Measurements from ENCODE around the gene PDCD1. TPM values are rescaled to one million over a fixed set of nuclear protein-coding genes. Genes with fewer than 3 reads are reported as not detected.
"Not testable (repeated sequence)": the region's sequence is repeated elsewhere in the genome, so short reads cannot be mapped to it uniquely, and the experiment has no call there.

The PDCD1 gene
- polyA plus RNA-seq, 1 donor = 0.31 TPM

DNA sequence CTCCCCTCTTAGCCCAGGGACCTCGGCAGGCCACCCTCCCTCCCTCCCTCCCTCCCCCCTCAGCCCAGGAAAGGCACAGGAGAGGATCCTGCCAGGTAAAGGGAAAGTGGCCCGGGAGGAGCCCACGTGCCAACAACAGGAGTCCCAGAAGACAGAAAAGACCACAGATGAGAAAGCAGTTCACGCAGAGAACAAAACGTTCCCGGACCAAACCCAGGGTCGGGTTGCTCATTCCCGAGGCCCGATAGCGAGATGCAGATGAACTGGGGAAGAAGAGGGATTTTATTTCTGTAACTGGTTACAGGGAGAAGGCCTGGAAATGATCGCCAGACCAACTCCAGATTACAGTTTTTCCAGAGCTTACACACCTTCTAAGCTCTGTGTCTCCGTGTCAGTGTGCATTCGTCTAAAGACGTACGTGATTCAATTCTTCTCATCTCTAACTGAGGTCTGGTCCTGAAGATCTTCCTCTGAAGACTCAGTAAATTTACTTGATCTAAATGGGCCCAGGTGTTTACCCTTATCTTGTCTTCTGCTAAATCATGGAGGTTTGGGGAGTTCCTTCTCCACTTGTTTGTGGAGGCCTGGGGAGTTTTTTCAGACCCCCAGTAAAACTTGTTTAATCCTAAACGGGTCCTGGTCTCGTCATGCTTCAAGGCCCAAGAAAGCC, 50.5 kb downstream of the PDCD1 start:
- Histone ChIP-seq H3K9me3 (ENCODE audit: control insufficient read depth, low read depth, low read length) (peaks cover 4% of the 10 kb centered on the region), H3K27me3 (ENCODE audit: control insufficient read depth, insufficient read depth, low read length) (peaks cover 16% of the 10 kb centered on the region), H3K27ac (ENCODE audit: low read length) (no peak overlapping the region), H3K4me1 (ENCODE audit: control insufficient read depth, insufficient read depth, low read length) (peaks cover 8% of the 10 kb centered on the region), H3K36me3 (ENCODE audit: control insufficient read depth, insufficient read depth, low read length) (no peaks in the 10 kb centered on the region), H3K4me3 (ENCODE audit: low read length) (no peak overlapping the region)
- no CpG with 5 or more reads among the region's 17 CpGs for WGBS (ENCODE audit: insufficient coverage, low lambda C conversion rate)
- DNase-seq = no peak

DNA sequence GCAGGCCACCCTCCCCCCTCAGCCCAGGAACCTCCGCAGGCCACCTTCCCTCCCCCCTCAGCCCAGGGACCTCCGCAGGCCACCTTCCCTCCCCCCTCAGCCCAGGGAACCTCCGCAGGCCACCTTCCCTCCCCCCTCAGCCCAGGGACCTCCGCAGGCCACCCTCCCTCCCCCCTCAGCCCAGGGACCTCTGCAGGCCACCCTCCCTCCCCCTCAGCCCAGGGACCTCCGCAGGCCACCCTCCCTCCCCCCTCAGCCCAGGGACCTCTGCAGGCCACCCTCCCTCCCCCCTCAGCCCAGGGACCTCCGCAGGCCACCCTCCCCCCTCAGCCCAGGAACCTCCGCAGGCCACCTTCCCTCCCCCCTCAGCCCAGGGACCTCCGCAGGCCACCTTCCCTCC, 52.5 kb downstream of the PDCD1 start:
- WGBS (ENCODE audit: insufficient coverage, low lambda C conversion rate) = no CpG with 5 or more reads among the region's 8 CpGs
- not testable (repeated sequence) for H3K4me3 ChIP-seq (ENCODE audit: low read length); DNase-seq; H3K27ac ChIP-seq (ENCODE audit: low read length); H3K36me3 ChIP-seq (ENCODE audit: control insufficient read depth, insufficient read depth, low read length); H3K4me1 ChIP-seq (ENCODE audit: control insufficient read depth, insufficient read depth, low read length); H3K9me3 ChIP-seq (ENCODE audit: control insufficient read depth, low read depth, low read length)
- peaks cover 26% of the 10 kb centered on the region for H3K27me3 ChIP-seq (ENCODE audit: control insufficient read depth, insufficient read depth, low read length)

DNA sequence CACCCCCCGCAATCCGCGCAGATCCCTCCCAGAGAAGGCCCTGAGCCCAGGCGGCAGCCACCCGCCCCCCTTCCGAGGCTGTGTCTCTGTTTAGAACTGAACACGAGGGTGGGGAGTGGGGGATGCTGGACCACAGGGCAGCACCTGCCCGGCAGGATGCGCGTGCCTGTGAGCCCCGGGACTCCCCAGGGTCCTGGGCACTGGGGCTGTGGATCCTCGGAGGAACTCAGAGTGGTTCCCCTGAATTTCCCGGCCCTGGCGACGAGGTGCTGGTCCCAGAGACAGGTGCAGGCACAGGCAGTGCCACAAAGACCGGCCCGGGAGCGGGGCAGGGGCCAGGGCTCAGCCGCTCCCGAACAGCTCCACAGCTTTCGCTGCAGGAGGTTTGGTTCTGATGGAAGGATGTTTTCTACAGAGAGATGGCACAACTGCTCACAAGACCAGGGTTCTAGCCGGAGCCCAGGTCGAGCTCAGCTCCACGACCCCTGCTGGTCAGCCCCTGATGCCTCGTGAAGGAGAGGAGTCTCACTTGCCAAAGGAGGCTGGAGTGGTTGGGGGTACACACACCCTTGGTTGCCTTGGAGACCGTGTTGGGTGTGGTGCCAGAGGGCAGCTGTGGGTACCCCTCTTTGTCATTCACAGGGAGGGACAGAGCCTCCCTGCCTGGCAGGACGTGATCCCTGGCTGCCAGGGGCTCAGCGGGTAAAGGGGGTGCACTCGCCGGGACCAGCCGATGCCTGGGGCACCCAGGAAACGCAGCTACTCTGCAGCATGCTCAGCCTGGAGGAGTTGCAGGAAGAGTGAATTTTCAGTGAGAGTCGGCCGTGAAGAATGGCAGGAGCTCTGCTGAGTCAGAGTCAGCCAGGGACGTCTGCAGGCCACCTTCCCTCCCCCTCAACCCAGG, 54.1 kb downstream of the PDCD1 start:
- WGBS (ENCODE audit: insufficient coverage, low lambda C conversion rate) = no CpG with 5 or more reads among the region's 35 CpGs
- DNase-seq = no peak
- no peak overlapping the region for H3K27ac ChIP-seq (ENCODE audit: low read length)
- no peaks in the 10 kb centered on the region for H3K36me3 ChIP-seq (ENCODE audit: control insufficient read depth, insufficient read depth, low read length)
- H3K27me3 ChIP-seq (ENCODE audit: control insufficient read depth, insufficient read depth, low read length) = peaks cover 26% of the 10 kb centered on the region
- peaks cover 4% of the 10 kb centered on the region for H3K9me3 ChIP-seq (ENCODE audit: control insufficient read depth, low read depth, low read length)
- H3K4me3 ChIP-seq (ENCODE audit: low read length) = no peak overlapping the region
- H3K4me1 ChIP-seq (ENCODE audit: control insufficient read depth, insufficient read depth, low read length) = peaks cover 6% of the 10 kb centered on the region

DNA sequence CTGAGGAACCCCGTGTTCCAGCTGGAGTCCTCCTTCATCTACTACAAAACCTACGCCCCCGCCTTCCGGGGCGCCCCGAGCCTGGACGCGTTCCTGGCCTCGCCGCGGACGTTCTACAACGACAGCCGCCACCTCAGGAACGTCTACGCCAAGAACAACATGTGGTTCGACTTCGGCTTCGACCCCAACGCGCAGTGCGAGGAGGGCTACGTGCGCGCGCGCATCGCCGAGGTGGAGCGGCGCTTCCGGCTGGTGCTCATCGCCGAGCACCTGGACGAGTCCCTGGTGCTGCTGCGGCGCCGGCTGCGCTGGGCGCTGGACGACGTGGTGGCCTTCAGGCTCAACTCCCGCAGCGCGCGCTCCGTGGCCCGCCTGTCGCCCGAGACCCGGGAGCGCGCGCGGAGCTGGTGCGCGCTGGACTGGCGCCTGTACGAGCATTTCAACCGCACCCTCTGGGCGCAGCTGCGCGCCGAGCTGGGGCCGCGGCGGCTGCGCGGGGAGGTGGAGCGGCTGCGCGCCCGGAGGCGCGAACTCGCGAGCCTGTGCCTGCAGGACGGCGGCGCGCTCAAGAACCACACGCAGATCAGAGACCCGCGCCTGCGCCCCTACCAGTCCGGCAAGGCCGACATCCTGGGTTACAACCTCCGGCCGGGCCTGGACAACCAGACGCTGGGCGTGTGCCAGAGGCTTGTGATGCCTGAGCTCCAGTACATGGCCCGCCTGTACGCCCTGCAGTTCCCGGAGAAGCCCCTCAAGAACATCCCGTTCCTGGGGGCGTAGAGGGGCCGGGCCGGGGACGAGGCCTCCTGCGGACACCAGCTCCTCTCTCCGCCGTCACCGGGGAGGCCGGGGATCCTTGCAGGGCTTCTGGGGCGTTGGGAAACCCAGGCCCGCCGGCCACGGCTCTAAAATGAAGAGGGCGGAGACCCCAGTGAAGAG, 55.0 kb downstream of the PDCD1 start:
- peaks cover 4% of the 10 kb centered on the region for H3K9me3 ChIP-seq (ENCODE audit: control insufficient read depth, low read depth, low read length)
- peak; percentile 20 to 61 for DNase-seq
- H3K27ac ChIP-seq (ENCODE audit: low read length) = no peak overlapping the region
- WGBS (ENCODE audit: insufficient coverage, low lambda C conversion rate) = no CpG with 5 or more reads among the region's 109 CpGs
- peaks cover 26% of the 10 kb centered on the region for H3K27me3 ChIP-seq (ENCODE audit: control insufficient read depth, insufficient read depth, low read length)
- peak overlapping the region; percentile 10 for H3K4me3 ChIP-seq (ENCODE audit: low read length)
- H3K36me3 ChIP-seq (ENCODE audit: control insufficient read depth, insufficient read depth, low read length) = no peaks in the 10 kb centered on the region
- H3K4me1 ChIP-seq (ENCODE audit: control insufficient read depth, insufficient read depth, low read length) = no peaks in the 10 kb centered on the region

DNA sequence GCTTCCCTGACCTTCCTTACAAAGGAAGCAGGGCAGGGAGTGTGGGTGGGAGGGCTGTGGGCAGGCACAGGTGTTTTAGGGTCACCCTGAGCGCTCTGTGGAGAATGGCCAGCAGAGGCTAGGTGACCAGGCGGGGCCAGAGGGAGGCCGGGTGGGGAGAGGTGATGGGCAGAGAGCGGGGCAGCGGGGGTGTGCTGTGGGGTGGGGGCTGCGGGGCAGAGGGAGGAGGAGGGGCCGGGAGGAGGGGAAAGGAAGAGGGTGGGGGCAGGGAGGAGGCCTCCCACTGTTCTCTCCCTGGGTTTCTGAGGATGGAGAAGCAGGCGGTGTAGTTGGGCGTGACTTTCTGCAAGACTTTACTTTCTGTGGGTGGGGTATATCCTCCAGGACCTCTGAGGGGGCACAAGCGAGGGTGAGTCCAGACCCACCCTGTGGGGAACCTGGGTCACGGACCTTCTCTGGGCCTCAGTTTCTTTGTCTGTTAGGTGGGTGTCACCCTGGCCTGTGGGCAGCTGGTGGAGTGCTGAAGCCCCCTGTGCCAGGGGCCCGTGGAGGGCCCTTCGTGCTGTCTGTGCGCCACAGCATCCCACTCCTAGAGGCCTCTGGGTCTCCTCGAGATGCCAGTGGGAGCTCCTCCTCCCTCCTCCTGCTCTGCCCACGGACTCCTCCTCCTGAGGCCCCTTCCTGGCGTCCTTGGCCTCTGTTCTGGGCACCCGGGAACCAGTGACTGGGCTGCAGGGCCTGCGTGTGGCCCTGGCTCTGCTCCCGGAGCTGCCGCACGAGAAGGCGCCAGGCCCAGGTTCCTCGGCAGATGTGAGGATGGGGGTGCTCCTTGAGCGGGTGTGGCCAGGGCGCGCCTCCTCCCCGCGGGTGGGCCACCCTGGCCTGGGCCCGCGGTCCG, 56.0 kb downstream of the PDCD1 start:
- DNase-seq = no peak
- Histone ChIP-seq H3K4me3 (ENCODE audit: low read length) (no peak overlapping the region), H3K27ac (ENCODE audit: low read length) (no peak overlapping the region), H3K4me1 (ENCODE audit: control insufficient read depth, insufficient read depth, low read length) (no peaks in the 10 kb centered on the region), H3K9me3 (ENCODE audit: control insufficient read depth, low read depth, low read length) (peaks cover 4% of the 10 kb centered on the region), H3K36me3 (ENCODE audit: control insufficient read depth, insufficient read depth, low read length) (no peaks in the 10 kb centered on the region), H3K27me3 (ENCODE audit: control insufficient read depth, insufficient read depth, low read length) (peaks cover 26% of the 10 kb centered on the region)
- no CpG with 5 or more reads among the region's 32 CpGs for WGBS (ENCODE audit: insufficient coverage, low lambda C conversion rate)

DNA sequence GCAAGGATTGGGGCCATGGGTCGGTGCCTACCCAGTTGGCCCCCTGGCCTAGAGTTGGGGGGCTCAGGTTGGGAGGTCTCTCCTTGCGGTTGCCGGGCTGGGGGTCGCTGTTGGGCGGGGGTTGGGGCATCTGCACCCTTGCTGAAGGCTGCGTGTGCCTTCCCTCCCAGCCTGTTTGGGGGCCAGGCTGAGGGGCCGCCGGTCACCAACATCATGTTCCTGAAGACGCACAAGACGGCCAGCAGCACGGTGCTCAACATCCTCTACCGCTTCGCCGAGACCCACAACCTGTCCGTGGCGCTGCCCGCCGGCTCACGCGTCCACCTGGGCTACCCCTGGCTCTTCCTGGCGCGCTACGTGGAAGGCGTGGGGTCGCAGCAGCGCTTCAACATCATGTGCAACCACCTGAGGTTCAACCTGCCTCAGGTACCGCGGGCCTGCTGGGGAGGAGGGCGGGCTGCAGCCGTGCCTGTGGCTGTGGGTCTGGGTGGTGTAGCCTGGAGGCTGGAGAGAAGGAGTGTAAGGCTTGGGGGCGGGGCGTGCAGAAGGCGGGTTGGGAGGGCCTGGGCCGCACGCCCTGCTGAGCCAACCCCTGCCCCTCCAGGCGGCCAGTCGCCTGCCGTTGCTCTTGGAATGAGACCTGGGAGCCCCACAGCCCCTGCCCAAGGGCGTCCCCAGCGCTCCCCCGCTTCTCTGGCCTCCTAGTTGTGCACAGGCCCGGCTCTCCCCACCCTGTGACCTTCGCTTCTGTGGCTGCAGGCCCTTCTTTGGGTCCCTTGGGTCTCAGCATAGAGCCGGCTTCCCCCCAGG, 56.9 kb downstream of the PDCD1 start:
- no CpG with 5 or more reads among the region's 44 CpGs for WGBS (ENCODE audit: insufficient coverage, low lambda C conversion rate)
- peaks cover 26% of the 10 kb centered on the region for H3K27me3 ChIP-seq (ENCODE audit: control insufficient read depth, insufficient read depth, low read length)
- H3K27ac ChIP-seq (ENCODE audit: low read length) = no peak overlapping the region
- H3K4me1 ChIP-seq (ENCODE audit: control insufficient read depth, insufficient read depth, low read length) = no peaks in the 10 kb centered on the region
- no peaks in the 10 kb centered on the region for H3K36me3 ChIP-seq (ENCODE audit: control insufficient read depth, insufficient read depth, low read length)
- no peak overlapping the region for H3K4me3 ChIP-seq (ENCODE audit: low read length)
- no peak for DNase-seq
- peaks cover 4% of the 10 kb centered on the region for H3K9me3 ChIP-seq (ENCODE audit: control insufficient read depth, low read depth, low read length)

DNA sequence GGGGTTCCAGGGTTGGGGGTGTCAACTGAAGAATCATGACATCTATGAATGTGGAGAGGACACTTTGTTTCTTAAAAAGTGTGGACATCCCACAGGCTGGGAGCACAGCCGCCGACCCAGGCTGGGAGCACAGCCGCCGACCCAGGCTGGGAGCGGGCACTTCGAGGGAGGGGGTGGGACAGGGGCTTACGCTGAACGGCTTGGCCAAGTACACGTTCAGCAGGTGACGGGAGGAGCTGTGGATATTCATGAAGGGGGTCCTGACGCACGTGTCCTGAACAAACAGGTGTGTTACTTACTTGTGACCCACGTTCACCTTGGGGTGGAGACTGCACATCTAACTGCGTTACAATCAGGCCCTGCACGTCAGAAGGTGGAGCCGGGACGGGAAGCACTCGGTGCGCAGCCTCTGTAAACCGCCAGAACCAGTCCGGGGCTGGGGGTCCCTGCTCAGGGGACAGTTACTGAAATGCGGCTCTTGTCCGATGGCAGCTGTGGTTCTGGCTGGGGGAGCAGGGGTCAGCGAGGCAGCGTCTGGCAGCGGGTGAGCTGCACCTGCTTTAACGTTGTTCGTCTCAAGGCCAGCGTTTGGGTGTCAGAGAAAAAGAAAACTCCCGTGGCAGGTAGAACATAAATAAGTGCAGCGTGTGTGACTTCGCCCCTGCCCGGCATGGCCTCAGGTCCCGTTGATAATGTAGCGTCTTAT, 58.3 kb downstream of the PDCD1 start:
- H3K9me3 ChIP-seq (ENCODE audit: control insufficient read depth, low read depth, low read length); DNase-seq; H3K36me3 ChIP-seq (ENCODE audit: control insufficient read depth, insufficient read depth, low read length); H3K27ac ChIP-seq (ENCODE audit: low read length); H3K4me1 ChIP-seq (ENCODE audit: control insufficient read depth, insufficient read depth, low read length); H3K4me3 ChIP-seq (ENCODE audit: low read length): not testable (repeated sequence)
- whole genome bisulfite sequencing (ENCODE audit: insufficient coverage, low lambda C conversion rate) = 67% methylated on average over 3 of the region's 35 CpGs
- peaks cover 26% of the 10 kb centered on the region for H3K27me3 ChIP-seq (ENCODE audit: control insufficient read depth, insufficient read depth, low read length)

Data from large intestine (tissue), 3 donors.